HEK293 (cell line): ENCODE results near the gene KIFAP3.

Source experiments
- CTCF ChIA-PET: fragments of 350-600 bp; formaldehyde crosslinking; extraction: SDS; loops from one replicate; lab custom pipeline; 2021; ENCODE audit warnings: antibody characterized with exemption; lab: Yijun Ruan, JAX
- POLR2A ChIA-PET: fragments of 300-600 bp; formaldehyde crosslinking; extraction: SDS; loops from one replicate; lab custom pipeline; 2020; ENCODE audit warnings: antibody characterized with exemption, inconsistent platforms; lab: Yijun Ruan, JAX
- H3K27ac ChIP-seq: fragments of 200-500 bp; sonication (Bioruptor generic); 2 replicates; pipeline ENCODE4 v1.5.1; 2014; ENCODE audit warnings: low read depth, low read length, control low read depth, inconsistent platforms; ENCODE audit errors: extremely low read depth
- H3K36me3 ChIP-seq, 2 experiments: fragments of 200-500 bp in 1 of 2; sonication (Bioruptor generic) in 1 of 2; 1 replicate in 1 of 2; 2 replicates in 1 of 2; pipeline ENCODE4 v1.5.1; 2014 to 2017; ENCODE audit warnings: inconsistent platforms in 2 of 2, low read length in 2 of 2; ENCODE audit not compliant: control insufficient read depth in 2 of 2, insufficient read depth in 1 of 2
- H3K4me1 ChIP-seq: fragments of 200-500 bp; sonication (Bioruptor generic); 2 replicates; pipeline ENCODE4 v1.5.1; 2014; ENCODE audit warnings: mild to moderate bottlenecking, low read length, inconsistent platforms; ENCODE audit not compliant: control insufficient read depth, insufficient read depth
- H3K4me3 ChIP-seq: 2 replicates; pipeline ENCODE4 v1.5.1; 2011; ENCODE audit warnings: low read depth, mild to moderate bottlenecking, control low read depth, low read length, moderate library complexity
- H3K9me3 ChIP-seq: fragments of 200-500 bp; sonication (Bioruptor generic); 2 replicates; pipeline ENCODE4 v1.5.1; 2014; ENCODE audit warnings: low read depth, low read length, inconsistent platforms; ENCODE audit not compliant: control insufficient read depth, insufficient read depth
- BCL11A ChIP-seq: fragments of 450-650 bp; formaldehyde crosslinking; IDR thresholded peaks from 2 replicates; pipeline ENCODE4 v1.5.1; 2016; ENCODE audit warnings: low read depth, missing biosample characterization, missing genetic modification characterization
- KLF10 ChIP-seq: fragments of 450-650 bp; IDR thresholded peaks from 2 replicates; pipeline ENCODE4 v1.5.1; 2018; ENCODE audit warnings: missing biosample characterization, mild to moderate bottlenecking, missing genetic modification characterization
- SCRT1 ChIP-seq: fragments of 450-650 bp; formaldehyde crosslinking; IDR thresholded peaks from 2 replicates; pipeline ENCODE4 v1.5.1; 2016; ENCODE audit warnings: missing biosample characterization, missing genetic modification characterization, borderline replicate concordance
- SP3 ChIP-seq: fragments of 450-650 bp; formaldehyde crosslinking; IDR thresholded peaks from 2 replicates; pipeline ENCODE4 v1.5.1; 2016; ENCODE audit warnings: missing biosample characterization, missing genetic modification characterization
- TRIM28 ChIP-seq: IDR thresholded peaks from 2 replicates; pipeline ENCODE4 v1.6.1; 2011; ENCODE audit warnings: low read length, control low read depth, borderline replicate concordance
- WT1 ChIP-seq: fragments of 450-650 bp; formaldehyde crosslinking; IDR thresholded peaks from 2 replicates; pipeline ENCODE4 v1.5.1; 2016; ENCODE audit warnings: missing biosample characterization, missing genetic modification characterization
- ZBTB48 ChIP-seq: fragments of 450-650 bp; formaldehyde crosslinking; IDR thresholded peaks from 2 replicates; pipeline ENCODE4 v1.5.1; 2016; ENCODE audit warnings: missing biosample characterization, missing genetic modification characterization
- ZFP3 ChIP-seq: fragments of 450-650 bp; formaldehyde crosslinking; IDR thresholded peaks from 2 replicates; pipeline ENCODE4 v1.5.1; 2016; ENCODE audit warnings: low read depth, missing biosample characterization, missing genetic modification characterization
- ZIC2 ChIP-seq: fragments of 450-650 bp; formaldehyde crosslinking; IDR thresholded peaks from 2 replicates; pipeline ENCODE4 v1.5.1; 2016; ENCODE audit warnings: missing biosample characterization, missing genetic modification characterization
- ZNF112 ChIP-seq: fragments of 450-650 bp; formaldehyde crosslinking; IDR thresholded peaks from 2 replicates; pipeline ENCODE4 v1.5.0; 2017; ENCODE audit warnings: missing biosample characterization, missing genetic modification characterization
- ZNF121 ChIP-seq: fragments of 450-650 bp; formaldehyde crosslinking; IDR thresholded peaks from 2 replicates; pipeline ENCODE4 v1.5.1; 2016; ENCODE audit warnings: missing biosample characterization, missing genetic modification characterization
- ZNF132 ChIP-seq: fragments of 450-650 bp; formaldehyde crosslinking; IDR thresholded peaks from 2 replicates; pipeline ENCODE4 v1.5.1; 2017; ENCODE audit warnings: missing biosample characterization, missing genetic modification characterization, borderline replicate concordance
- ZNF223 ChIP-seq: fragments of 450-650 bp; formaldehyde crosslinking; IDR thresholded peaks from 2 replicates; pipeline ENCODE4 v1.5.1; 2016; ENCODE audit warnings: missing biosample characterization, missing genetic modification characterization
- ZNF366 ChIP-seq: fragments of 450-650 bp; formaldehyde crosslinking; conservative IDR thresholded peaks from 2 replicates; pipeline ENCODE4 v1.5.1; 2016; ENCODE audit warnings: missing biosample characterization, missing genetic modification characterization
- ZNF391 ChIP-seq: fragments of 450-650 bp; formaldehyde crosslinking; IDR thresholded peaks from 2 replicates; pipeline ENCODE4 v1.5.1; 2016; ENCODE audit warnings: low read depth, missing biosample characterization, missing genetic modification characterization, borderline replicate concordance
- ZNF664 ChIP-seq: fragments of 450-650 bp; formaldehyde crosslinking; IDR thresholded peaks from 2 replicates; pipeline ENCODE4 v1.5.1; 2016; ENCODE audit warnings: missing biosample characterization, missing genetic modification characterization
- ZNF670 ChIP-seq: fragments of 450-650 bp; formaldehyde crosslinking; IDR thresholded peaks from 2 replicates; pipeline ENCODE4 v1.5.1; 2016; ENCODE audit warnings: missing biosample characterization, missing genetic modification characterization, low read depth
- ZNF677 ChIP-seq: fragments of 450-650 bp; IDR thresholded peaks from 2 replicates; pipeline ENCODE4 v1.5.0; 2018; ENCODE audit warnings: missing biosample characterization, mild to moderate bottlenecking, missing genetic modification characterization, moderate library complexity
- ZNF701 ChIP-seq: fragments of 450-650 bp; formaldehyde crosslinking; IDR thresholded peaks from 2 replicates; pipeline ENCODE4 v1.5.1; 2016; ENCODE audit warnings: missing biosample characterization, missing genetic modification characterization
- ZNF76 ChIP-seq: fragments of 450-650 bp; formaldehyde crosslinking; IDR thresholded peaks from 2 replicates; pipeline ENCODE4; 2016; ENCODE audit warnings: low read depth, missing biosample characterization, missing genetic modification characterization, borderline replicate concordance
- ZNF776 ChIP-seq: fragments of 450-650 bp; formaldehyde crosslinking; IDR thresholded peaks from 2 replicates; pipeline ENCODE4 v1.5.0; 2017; ENCODE audit warnings: missing biosample characterization, missing genetic modification characterization, borderline replicate concordance
- ZNF830 ChIP-seq: fragments of 450-650 bp; IDR thresholded peaks from 2 replicates; pipeline ENCODE4 v1.5.0; 2018; ENCODE audit warnings: missing biosample characterization, missing genetic modification characterization, low read depth, mild to moderate bottlenecking, moderate library complexity
- ZSCAN30 ChIP-seq: fragments of 450-650 bp; IDR thresholded peaks from 2 replicates; pipeline ENCODE4 v1.5.1; 2018; ENCODE audit warnings: missing biosample characterization, mild to moderate bottlenecking, missing genetic modification characterization, moderate library complexity
- TF ChIP-seq, protein P1 (sequence below): fragments of 450-650 bp; formaldehyde crosslinking; IDR thresholded peaks from 2 replicates; pipeline ENCODE4 v1.5.1; 2017; ENCODE audit warnings: missing biosample characterization, missing genetic modification characterization
- TF ChIP-seq, protein P2 (sequence below): fragments of 450-650 bp; formaldehyde crosslinking; IDR thresholded peaks from 2 replicates; pipeline ENCODE4 v1.5.0; 2017; ENCODE audit warnings: missing biosample characterization, missing genetic modification characterization, borderline replicate concordance
- TF ChIP-seq, protein P3 (sequence below): fragments of 450-650 bp; formaldehyde crosslinking; IDR thresholded peaks from 2 replicates; pipeline ENCODE4; 2016; ENCODE audit warnings: missing biosample characterization, missing genetic modification characterization

The KIFAP3 gene

DNA sequence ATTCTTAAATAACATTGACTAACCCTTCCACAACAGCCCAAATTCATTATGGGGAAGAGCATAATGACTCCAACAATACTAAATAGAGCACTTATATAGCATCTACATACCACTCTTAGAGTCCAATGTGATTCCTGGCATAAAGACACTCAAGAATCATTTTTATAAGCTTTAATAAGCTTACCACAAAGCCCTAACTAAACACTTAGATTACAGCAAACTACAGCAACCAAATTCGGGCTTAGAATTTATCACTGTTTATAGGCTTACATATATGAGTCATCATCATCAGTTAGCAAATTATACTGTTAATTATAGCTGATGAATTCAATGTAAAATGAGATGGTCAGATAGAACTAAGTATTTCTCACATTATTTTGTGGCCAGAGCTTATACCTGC, 188.1 kb downstream of the KIFAP3 start (continued):
- peak; percentile 43 for TF ChIP-seq ZNF366 (tag by site-specific recombination)
- TF ChIP-seq ZNF112 (tag by site-specific recombination) = no peak
- TF ChIP-seq ZNF701 (tag by site-specific recombination) = no peak
- TF ChIP-seq ZNF223 = no peak
- peak; percentile 92 for TF ChIP-seq BCL11A (tag by site-specific recombination)
- no peak for TF ChIP-seq ZNF76 (tag by site-specific recombination)
- no peak for TF ChIP-seq ZFP3 (tag by site-specific recombination)
- TF ChIP-seq ZNF391 (tag by site-specific recombination) = no peak
- no peak for TF ChIP-seq ZNF121

DNA sequence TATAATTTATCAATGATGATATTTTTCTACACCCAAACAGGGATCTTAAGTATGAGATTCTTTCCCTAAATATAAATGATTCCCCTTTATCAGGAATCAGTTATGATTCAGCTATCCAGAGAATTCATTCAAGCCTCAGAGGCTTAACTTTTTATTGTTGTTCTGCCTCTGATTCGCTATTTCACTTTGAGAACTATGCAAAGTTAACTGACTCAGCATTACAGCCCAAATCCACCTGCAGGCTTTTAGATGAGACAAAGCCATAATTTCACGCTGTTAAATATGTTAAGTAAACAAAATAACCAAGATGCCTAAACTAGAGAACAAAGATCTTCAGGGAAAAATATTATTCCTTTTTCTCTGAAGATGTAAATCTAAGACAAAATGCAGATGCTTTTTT, 189.3 kb downstream of the KIFAP3 start:
- TF ChIP-seq, protein P1, sequence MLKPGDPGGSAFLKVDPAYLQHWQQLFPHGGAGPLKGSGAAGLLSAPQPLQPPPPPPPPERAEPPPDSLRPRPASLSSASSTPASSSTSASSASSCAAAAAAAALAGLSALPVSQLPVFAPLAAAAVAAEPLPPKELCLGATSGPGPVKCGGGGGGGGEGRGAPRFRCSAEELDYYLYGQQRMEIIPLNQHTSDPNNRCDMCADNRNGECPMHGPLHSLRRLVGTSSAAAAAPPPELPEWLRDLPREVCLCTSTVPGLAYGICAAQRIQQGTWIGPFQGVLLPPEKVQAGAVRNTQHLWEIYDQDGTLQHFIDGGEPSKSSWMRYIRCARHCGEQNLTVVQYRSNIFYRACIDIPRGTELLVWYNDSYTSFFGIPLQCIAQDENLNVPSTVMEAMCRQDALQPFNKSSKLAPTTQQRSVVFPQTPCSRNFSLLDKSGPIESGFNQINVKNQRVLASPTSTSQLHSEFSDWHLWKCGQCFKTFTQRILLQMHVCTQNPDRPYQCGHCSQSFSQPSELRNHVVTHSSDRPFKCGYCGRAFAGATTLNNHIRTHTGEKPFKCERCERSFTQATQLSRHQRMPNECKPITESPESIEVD = 0 out of 2 replicates have a peak, but pooled peaks have one; percentile 33
- no peak for TF ChIP-seq ZSCAN30 (tag by site-specific recombination)
- TF ChIP-seq, all 188 proteins: peak for 1
- H3K4me1 ChIP-seq = peaks cover 10% of the 10 kb centered on the region; the same call in 1 of the 2 replicates
- ChIA-PET POLR2A (no interaction called here), CTCF (interaction anchor here (0.7 kb wide), 1 partner anchor 1552 kb away, joined by 5 read pairs; no protein-coding TSS in a partner anchor)
- no peak overlapping the region for H3K4me3 ChIP-seq
- H3K36me3 ChIP-seq = peaks cover 5 to 46% of the 10 kb centered on the region in 2 experiments; a peak in 2 of 3 replicates
- H3K27ac ChIP-seq = no peak overlapping the region
- H3K9me3 ChIP-seq = no peaks in the 10 kb centered on the region

DNA sequence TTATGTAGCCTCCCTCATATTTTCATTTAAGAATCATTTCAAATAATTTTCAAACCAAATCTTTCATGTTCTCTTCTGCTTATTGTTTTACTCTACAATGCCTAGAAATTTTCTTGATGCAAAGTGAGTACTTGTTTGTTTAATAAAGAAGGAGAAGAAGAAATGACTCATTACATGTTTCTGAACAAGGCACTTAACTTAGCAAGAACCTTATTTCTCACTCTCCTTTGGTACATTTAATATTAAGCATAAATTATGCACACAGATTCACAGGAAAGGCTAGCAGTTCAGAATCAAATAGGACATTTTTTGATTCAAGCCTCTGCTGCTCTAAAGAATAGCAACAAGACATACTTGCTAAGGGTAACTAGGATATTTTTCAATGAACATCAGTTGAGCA, 189.9 kb downstream of the KIFAP3 start:
- TF ChIP-seq, protein P2, sequence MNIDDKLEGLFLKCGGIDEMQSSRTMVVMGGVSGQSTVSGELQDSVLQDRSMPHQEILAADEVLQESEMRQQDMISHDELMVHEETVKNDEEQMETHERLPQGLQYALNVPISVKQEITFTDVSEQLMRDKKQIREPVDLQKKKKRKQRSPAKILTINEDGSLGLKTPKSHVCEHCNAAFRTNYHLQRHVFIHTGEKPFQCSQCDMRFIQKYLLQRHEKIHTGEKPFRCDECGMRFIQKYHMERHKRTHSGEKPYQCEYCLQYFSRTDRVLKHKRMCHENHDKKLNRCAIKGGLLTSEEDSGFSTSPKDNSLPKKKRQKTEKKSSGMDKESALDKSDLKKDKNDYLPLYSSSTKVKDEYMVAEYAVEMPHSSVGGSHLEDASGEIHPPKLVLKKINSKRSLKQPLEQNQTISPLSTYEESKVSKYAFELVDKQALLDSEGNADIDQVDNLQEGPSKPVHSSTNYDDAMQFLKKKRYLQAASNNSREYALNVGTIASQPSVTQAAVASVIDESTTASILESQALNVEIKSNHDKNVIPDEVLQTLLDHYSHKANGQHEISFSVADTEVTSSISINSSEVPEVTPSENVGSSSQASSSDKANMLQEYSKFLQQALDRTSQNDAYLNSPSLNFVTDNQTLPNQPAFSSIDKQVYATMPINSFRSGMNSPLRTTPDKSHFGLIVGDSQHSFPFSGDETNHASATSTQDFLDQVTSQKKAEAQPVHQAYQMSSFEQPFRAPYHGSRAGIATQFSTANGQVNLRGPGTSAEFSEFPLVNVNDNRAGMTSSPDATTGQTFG (tag by site-specific recombination) = no peak
- TF ChIP-seq ZNF223 (no peak), TRIM28 (no peak), ZNF776 (tag by site-specific recombination) (no peak), KLF10 (tag by site-specific recombination) (no peak), ZNF670 (tag by site-specific recombination) (no peak), SCRT1 (no peak), ZNF830 (no peak), WT1 (tag by site-specific recombination) (no peak), ZBTB48 (tag by site-specific recombination) (no peak), ZNF664 (no peak), ZNF132 (tag by site-specific recombination) (no peak), ZNF677 (tag by site-specific recombination) (no peak), SP3 (no peak), ZIC2 (tag by site-specific recombination) (no peak)
- TF ChIP-seq, protein P3, sequence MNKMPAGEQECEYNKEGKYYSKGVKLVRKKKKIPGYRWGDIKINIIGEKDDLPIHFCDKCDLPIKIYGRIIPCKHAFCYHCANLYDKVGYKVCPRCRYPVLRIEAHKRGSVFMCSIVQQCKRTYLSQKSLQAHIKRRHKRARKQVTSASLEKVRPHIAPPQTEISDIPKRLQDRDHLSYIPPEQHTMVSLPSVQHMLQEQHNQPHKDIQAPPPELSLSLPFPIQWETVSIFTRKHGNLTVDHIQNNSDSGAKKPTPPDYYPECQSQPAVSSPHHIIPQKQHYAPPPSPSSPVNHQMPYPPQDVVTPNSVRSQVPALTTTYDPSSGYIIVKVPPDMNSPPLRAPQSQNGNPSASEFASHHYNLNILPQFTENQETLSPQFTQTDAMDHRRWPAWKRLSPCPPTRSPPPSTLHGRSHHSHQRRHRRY (tag by site-specific recombination) = no peak
- TF ChIP-seq, all 188 proteins: peak for 0
- Histone ChIP-seq H3K9me3 (no peaks in the 10 kb centered on the region), H3K4me3 (no peak overlapping the region), H3K36me3 (peaks cover 5 to 46% of the 10 kb centered on the region in 2 experiments; a peak in 2 of 3 replicates), H3K27ac (no peak overlapping the region), H3K4me1 (peaks cover 10% of the 10 kb centered on the region; the same call in 1 of the 2 replicates)
- POLR2A ChIA-PET = no interaction called here
- CTCF ChIA-PET = interaction anchor here (0.7 to 1.1 kb wide), 2 partner anchors 8 to 1551 kb away, joined by 4 to 5 read pairs; no protein-coding TSS in a partner anchor
